ENCODE data around the gene PPP2R5C.

The PPP2R5C gene

DNA sequence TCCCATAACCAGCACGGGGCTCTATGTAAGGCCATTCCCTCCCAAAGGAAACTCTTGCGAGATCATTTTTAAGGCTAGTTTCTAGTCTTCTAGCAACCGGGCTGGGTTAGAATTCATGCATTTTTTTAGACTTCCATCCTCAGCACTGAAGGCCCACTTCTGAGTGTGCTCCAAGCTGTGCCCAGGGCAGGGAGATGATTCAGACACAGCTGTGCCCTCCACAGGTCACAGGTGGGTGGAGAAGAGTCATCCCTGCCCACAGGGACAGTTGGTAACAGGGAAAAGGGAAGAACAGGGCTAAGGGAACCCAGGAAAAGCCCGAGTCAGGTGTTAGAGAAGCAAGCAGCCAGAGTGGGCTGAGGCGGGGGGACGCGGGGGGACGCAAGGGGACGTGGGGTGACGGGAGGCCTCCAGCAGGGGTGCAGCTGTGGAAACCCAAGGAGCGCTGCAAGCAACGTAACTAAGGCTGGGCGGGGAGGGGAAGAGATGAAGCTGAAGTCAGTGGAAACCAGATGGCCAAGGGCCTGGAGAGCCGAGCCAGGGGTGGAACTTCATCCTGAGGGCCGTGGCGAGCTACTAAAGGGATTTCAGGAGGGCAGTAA, 27.2 kb upstream of the PPP2R5C start:
- DNase-seq (ENCODE audit: low read depth, low spot score), result no peak
- TF ChIP-seq, protein P1, sequence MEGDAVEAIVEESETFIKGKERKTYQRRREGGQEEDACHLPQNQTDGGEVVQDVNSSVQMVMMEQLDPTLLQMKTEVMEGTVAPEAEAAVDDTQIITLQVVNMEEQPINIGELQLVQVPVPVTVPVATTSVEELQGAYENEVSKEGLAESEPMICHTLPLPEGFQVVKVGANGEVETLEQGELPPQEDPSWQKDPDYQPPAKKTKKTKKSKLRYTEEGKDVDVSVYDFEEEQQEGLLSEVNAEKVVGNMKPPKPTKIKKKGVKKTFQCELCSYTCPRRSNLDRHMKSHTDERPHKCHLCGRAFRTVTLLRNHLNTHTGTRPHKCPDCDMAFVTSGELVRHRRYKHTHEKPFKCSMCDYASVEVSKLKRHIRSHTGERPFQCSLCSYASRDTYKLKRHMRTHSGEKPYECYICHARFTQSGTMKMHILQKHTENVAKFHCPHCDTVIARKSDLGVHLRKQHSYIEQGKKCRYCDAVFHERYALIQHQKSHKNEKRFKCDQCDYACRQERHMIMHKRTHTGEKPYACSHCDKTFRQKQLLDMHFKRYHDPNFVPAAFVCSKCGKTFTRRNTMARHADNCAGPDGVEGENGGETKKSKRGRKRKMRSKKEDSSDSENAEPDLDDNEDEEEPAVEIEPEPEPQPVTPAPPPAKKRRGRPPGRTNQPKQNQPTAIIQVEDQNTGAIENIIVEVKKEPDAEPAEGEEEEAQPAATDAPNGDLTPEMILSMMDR (IDR thresholded peaks at IDR 0.05; ENCODE audit: low read depth, low read length), result no peak
- in situ Hi-C loops (cut with HindIII; ENCODE audit: low sequenced_read_pairs), result no loop called here
- H3K4me3 ChIP-seq (ENCODE audit: low read depth, low read length), result no peak overlapping the region

DNA sequence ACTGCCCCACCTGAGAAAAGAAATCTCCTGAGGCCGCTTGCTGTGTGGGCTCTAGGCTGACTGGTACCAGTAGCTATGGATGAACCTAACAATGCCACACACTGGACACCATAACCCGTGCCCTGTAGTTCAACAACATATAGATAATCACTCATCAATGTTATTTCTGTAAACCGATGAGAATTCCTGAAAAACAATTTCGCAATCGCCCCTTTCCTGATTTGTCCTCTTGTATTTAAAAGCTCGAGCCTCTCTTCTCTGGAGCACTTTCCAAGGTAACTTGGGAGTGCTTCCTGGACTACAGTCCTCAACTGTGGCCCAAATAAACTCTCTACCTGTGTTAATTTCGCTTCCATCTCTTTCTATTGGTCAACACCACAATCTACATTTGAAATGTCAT, 26.1 kb upstream of the PPP2R5C start:
- in situ Hi-C loops (cut with HindIII; ENCODE audit: low sequenced_read_pairs), result no loop called here
- DNase-seq (ENCODE audit: low read depth, low spot score), result no peak
- TF ChIP-seq, protein P1 (IDR thresholded peaks at IDR 0.05; ENCODE audit: low read depth, low read length), result no peak
- H3K4me3 ChIP-seq (ENCODE audit: low read depth, low read length), result no peak overlapping the region

DNA sequence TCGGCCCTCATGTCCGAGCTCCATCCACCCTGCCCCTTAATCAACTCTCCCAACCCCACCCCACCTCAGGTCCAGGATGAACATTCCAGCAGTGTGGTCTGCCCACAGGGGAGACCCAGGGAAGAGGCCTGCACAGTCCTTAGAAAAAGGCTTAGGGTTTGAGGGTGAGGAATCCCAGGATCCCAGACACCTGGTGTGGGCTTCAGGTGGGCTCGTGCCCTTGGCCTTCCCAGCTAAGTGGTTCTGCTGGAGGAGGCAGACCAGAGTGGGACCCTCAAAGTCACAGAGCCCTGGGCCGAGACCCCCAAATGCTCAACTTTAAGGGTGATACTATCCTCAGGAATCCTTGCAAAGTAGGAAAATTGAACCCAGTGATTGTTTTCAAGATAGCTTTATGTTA, 25.4 kb upstream of the PPP2R5C start:
- DNase-seq (ENCODE audit: low read depth, low spot score), result no peak
- H3K4me3 ChIP-seq (ENCODE audit: low read depth, low read length), result no peak overlapping the region
- in situ Hi-C loops (cut with HindIII; ENCODE audit: low sequenced_read_pairs), result no loop called here
- TF ChIP-seq, protein P1 (IDR thresholded peaks at IDR 0.05; ENCODE audit: low read depth, low read length), result no peak

DNA sequence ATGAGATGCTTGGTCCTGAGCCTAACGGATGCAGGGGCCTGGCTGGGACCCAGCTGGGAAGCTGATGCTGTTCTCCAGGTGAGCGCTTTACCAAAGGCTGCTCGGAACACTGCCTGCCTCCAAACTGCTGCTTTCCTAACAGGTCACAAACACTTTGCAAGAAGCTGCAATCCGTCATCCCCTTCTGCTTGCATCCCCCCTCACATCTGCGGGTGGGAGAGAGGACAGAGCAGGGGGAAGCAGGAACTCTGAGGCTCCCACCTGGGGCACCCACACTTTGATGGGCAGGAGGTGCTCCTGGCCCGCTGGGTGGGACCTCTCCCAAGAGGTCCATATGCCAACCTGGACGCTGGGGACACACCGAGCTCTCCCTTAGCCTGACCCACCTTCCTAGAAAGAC, 24.9 kb upstream of the PPP2R5C start:
- H3K4me3 ChIP-seq (ENCODE audit: low read depth, low read length), result no peak overlapping the region
- DNase-seq (ENCODE audit: low read depth, low spot score), result no peak
- TF ChIP-seq, protein P1 (IDR thresholded peaks at IDR 0.05; ENCODE audit: low read depth, low read length), result no peak
- in situ Hi-C loops (cut with HindIII; ENCODE audit: low sequenced_read_pairs), result no loop called here

DNA sequence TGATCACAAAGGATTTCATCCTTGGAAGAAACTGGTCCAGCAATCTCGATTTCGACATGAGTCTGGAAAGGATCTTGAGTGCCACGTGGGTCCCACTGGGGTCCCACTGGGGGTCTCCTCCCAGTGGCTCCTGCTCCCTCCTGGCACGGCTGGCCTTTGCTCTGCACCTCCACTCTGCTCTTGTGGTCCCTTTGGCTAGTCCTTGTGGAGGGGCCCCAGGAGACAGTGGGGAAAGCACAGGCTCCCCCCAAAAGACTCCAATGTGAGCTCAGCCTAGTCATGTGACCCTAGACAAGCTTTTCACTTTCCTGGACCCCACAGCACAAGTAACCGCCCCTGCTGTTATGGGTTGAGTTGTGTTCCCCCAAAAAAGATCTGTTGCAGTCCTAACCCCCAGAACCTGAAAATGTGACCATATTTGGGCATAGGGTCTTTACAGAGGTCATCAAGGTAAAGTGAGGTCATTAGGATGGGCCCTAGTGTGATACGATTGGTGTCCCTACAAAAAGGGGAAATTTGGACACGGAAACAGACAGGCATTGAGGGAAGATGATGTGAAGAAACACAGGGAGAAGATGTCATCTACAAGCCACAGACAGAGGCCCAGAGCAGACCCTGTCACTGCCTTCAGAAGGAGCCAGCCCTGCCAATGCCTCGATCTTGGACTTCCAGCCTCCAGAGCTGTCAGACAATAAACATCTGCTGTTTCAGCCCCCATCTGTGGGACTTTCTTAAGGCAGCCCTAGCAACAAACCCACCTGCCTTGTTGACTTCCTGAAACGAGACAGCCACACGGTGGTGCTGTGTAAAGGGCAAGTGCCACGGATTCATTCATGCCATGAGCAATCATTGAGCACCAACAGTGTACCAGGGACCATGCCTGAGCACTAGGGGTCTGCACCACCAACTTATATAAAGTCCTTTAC, 23.8 kb upstream of the PPP2R5C start:
- TF ChIP-seq, protein P1 (IDR thresholded peaks at IDR 0.05; ENCODE audit: low read depth, low read length), result no peak
- in situ Hi-C loops (cut with HindIII; ENCODE audit: low sequenced_read_pairs), result no loop called here
- DNase-seq (ENCODE audit: low read depth, low spot score), result no peak
- no peak overlapping the region for H3K4me3 ChIP-seq (ENCODE audit: low read depth, low read length)

DNA sequence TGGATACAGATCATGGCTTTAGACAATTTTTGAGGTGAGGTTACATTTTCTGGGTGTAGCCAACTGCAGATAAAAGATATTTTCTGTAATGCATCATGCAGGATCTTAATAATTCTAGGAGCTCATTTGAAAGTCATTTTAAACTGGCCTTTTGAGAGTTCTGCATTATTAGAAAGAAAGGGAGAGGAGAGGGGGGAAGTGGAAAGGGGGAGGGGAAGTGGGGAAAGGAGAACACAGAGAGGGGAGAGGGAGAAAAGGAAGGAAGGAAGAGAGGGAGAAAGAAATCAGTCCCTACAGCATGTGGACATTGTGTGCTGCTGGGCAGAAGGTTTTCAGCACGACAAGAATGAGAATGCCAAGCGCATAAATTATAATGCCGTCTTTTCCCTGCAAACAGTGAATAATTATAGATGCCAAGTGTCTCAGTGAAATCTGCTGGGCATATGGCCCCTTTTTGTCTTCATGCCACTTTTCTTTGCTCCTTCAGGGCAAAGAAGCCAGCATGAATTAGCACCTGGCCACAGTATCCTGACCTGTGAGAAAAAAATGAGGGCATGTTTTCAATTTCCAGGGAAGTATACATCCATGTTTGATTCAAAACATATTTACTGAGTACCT, 22.7 kb upstream of the PPP2R5C start:
- TF ChIP-seq, protein P1 (IDR thresholded peaks at IDR 0.05; ENCODE audit: low read depth, low read length), result no peak

More for the DNA sequence above, 22.7 kb upstream of the PPP2R5C start:
- no peak for DNase-seq (ENCODE audit: low read depth, low spot score)
- no peak overlapping the region for H3K4me3 ChIP-seq (ENCODE audit: low read depth, low read length)
- in situ Hi-C loops (cut with HindIII; ENCODE audit: low sequenced_read_pairs), result no loop called here
